Measurements from ENCODE around the gene RBMS1. TPM values are rescaled to one million over a fixed set of nuclear protein-coding genes. Genes with fewer than 3 reads are reported as not detected.

Gene RBMS1
- total RNA-seq, 4 donors from 2014 or later = 133 to 180 (median 139) TPM

DNA sequence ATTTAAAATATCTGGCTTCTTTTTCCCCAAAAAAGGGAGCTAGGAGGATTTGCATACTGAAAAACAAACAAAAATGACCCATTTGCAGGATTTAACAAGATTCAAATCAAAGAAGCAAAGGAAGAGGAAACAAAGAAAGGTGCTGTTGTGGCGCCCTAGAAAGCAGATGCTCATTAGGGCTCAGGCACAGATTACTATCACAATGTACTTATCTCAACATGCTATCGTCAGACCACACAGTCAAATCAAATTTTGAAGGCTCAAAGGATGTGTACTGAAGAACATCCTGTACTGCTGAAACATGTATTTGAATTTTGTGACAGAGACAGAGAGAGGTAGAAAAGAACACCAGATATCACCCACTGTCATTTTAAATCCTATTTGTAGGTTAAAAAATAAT, 10.9 kb downstream of the RBMS1 start:
- ATAC-seq (ENCODE audit: low FRiP score) (no peak), DNase-seq (ENCODE audit: low spot score) (no peak)
- no peak for TF ChIP-seq CTCF (IDR thresholded peaks at IDR 0.05)

- DNase-seq (ENCODE audit: low spot score) (no peak), ATAC-seq (ENCODE audit: low FRiP score) (no peak)
- no peak for TF ChIP-seq CTCF (IDR thresholded peaks at IDR 0.05)
Measured at GRCh38 chr2:160479269-160479668, 14.3 kb downstream of the RBMS1 start.

GRCh38 chr2:160478660-160479059, 14.9 kb downstream of the RBMS1 start:
- no peak for ATAC-seq (ENCODE audit: low FRiP score)
- no peak for DNase-seq (ENCODE audit: low spot score)
- no peak for TF ChIP-seq CTCF (IDR thresholded peaks at IDR 0.05)

GRCh38 chr2:160477032-160477431, 16.6 kb downstream of the RBMS1 start:
- no peak for DNase-seq (ENCODE audit: low spot score)
- no peak for TF ChIP-seq CTCF (IDR thresholded peaks at IDR 0.05)
- ATAC-seq (ENCODE audit: low FRiP score) = no peak

DNA sequence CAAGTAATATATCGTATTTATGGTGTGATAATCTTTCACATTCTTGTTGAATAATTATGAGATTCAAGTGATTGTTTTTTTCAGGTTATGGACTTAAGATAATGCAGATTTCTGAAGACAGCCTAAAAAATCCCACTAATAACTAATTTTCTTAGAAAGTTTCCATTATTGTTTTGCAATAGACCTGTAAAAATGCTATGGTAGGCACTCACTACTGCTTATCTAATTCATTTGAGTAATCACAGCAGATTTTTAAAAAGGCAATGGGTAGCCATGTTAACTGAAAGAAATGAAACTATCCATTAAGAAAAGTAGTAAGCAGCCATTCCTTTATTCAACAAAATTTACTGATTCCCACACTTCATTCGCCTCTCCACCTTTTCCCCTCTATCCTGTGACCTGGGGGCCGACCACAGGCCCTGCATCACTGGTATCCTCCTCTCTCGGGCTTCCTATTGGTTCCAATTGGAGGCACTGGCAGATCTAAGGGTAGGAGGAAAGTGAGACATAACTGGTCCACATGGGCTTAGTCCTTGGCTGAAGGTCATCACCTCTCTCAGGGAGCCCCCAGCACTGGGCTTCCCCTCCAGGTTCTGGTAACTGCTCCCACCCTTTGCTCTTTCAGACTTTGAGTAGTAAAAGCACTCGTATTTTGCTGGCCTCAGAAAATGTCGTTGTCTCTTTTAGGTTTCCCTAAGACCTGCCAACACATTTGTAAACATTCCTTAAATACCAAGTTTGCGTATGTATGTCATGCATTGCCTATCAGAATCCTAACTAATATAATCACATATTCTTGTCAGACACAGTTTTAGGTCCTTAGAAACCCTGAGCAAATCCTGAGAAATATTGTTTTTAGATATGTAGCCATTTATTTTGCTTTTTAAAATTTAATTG, 18.5 kb downstream of the RBMS1 start:
- ATAC-seq (ENCODE audit: low FRiP score) = no peak
- TF ChIP-seq CTCF (IDR thresholded peaks at IDR 0.05) = no peak

GRCh38 chr2:160474319-160474645, 19.3 kb downstream of the RBMS1 start:
- DNase-seq (ENCODE audit: low spot score) (no peak), ATAC-seq (ENCODE audit: low FRiP score) (no peak)
- TF ChIP-seq CTCF (IDR thresholded peaks at IDR 0.05) = no peak

More for the DNA sequence above, 18.5 kb downstream of the RBMS1 start:
- no peak for DNase-seq (ENCODE audit: low spot score)

All from omental fat pad (tissue), 4 donors.